OCI-LY7 (cell line): Measurements from ENCODE around the gene RPS6KB2.

Experiments
- CTCF ChIP-seq: fragments of 200-600 bp; sonication (generic); conservative IDR thresholded peaks from 2 replicates; pipeline ENCODE4 v1.5.1; 2014; ENCODE audit warnings: mild to moderate bottlenecking, antibody characterized with exemption, low read length, moderate library complexity, mixed read lengths
- EZH2phosphoT487 ChIP-seq: fragments of 200-600 bp; sonication (generic); IDR thresholded peaks from 2 replicates; pipeline ENCODE4 v1.6.1; 2018; ENCODE audit warnings: low read depth, borderline replicate concordance, mild to moderate bottlenecking, mixed run types, antibody characterized with exemption, low read length, moderate library complexity, mixed read lengths

GRCh38 chr11:67435031-67435726 is 6.9 kb downstream of the RPS6KB2 start:
- TF ChIP-seq CTCF (no peak), EZH2phosphoT487 (no peak)
